ENCODE results near the gene KCNK4. TPM values are rescaled to one million over a fixed set of nuclear protein-coding genes. Genes with fewer than 3 reads are reported as not detected.

Gene KCNK4
- total and polyA plus RNA-seq, 2 donors (not counting 3 experiments of a cell fraction or from before 2014, with no cell fraction given), result 0.06 to 0.44 TPM

DNA sequence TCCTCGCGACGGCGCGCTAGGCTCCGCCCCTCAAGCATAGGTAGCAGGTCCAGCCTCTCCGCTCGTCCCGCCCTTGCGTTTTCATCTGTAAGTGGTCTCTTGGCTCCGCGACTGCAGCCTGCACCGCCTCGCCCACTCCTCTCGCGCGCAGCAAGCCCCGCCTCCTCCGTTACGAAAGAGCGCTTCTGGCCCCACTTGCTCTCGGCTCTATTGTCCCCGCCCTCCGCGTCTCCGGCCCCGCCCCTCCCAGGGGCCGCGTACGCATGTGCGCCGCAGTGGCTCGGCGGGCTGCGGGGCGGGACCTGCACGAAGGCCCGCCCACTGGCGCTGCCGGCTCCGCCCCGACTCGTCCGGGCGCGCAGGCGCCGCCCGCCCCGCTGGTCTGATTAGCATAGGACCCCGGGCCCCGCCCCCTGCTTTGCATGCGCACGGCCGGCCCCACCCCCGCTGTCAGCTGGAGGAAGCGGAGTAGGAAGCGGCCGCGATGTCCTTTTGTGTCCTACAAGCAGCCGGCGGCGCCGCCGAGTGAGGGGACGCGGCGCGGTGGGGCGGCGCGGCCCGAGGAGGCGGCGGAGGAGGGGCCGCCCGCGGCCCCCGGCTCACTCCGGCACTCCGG, 14.1 kb downstream of the KCNK4 start, which contains the start of gene ESRRA:
Gene ESRRA (plus strand): TSS at position 450 of the 616 bp plus-strand sequence. CDS start 1,656 bp downstream, outside the sequence.
- FAIRE-seq (peak; percentile 97), DNase-seq (ENCODE audit: low read depth, low spot score) (peak; percentile 99)
- intact Hi-C loops (cut with micrococcal nuclease), result loop anchor here (1.0 to 2.0 kb wide), 6 partner anchors 12 to 120 kb away; partner anchors contain the start of genes BAD, FKBP2, GPR137 and TRMT112
- H4K20me1 ChIP-seq (replicated peaks; ENCODE audit: control insufficient read depth, extremely low read depth, insufficient read depth, low read length), result no peaks in the 10 kb centered on the region
- dilution Hi-C loops (cut with MboI; ENCODE audit: extremely low pct_ligation_motif_present, low sequenced_read_pairs), result no loop called here
- BruUV-seq (replicated peaks), result no TSS peak
- no peaks in the 10 kb centered on the region for H3K9me3 ChIP-seq (replicated peaks; ENCODE audit: control insufficient read depth, insufficient read depth, low read length)
- H3K27me3 ChIP-seq (ENCODE audit: control insufficient read depth in 2 of 2, insufficient read depth in 2 of 2, low read length in 2 of 2), result peaks cover 0 to 4% of the 10 kb centered on the region in 2 experiments
- H3K4me1 ChIP-seq (ENCODE audit: control insufficient read depth, extremely low read depth, insufficient read depth, low read length), result peaks cover 14% of the 10 kb centered on the region
- POLR2A ChIA-PET, result interaction anchor here (1.0 to 1.1 kb wide), 2 partner anchors 13 to 79 kb away, joined by 4 to 5 read pairs; partner anchors contain the start of genes NUDT22, PRDX5, TRMT112 and TRPT1
- CTCF ChIA-PET, result interaction anchor here (0.7 to 6.7 kb wide), 23 partner anchors 10 to 304 kb away, joined by 3 to 413 read pairs (median 8); partner anchors contain the start of genes BAD, FERMT3, KCNK4 and NUDT22
- peak within 1 kb of the TSS; percentile 59 to 68 (median 66) for H3K4me3 ChIP-seq (replicated peaks in 1 of 3; ENCODE audit: insufficient read depth in 1 of 3, low read depth in 1 of 3, low read length in 3 of 3)
- H3K4me2 ChIP-seq (ENCODE audit: insufficient read depth, low read length), result peak within 1 kb of the TSS; percentile 60
- no peaks in the 10 kb centered on the region for H3K36me3 ChIP-seq (ENCODE audit: control insufficient read depth in 2 of 2, extremely low read depth in 1 of 2, insufficient read depth in 2 of 2, low read length in 2 of 2)
- peak within 1 kb of the TSS; percentile 55 for H3K9ac ChIP-seq (replicated peaks; ENCODE audit: extremely low read depth, insufficient read depth, low read length)
- H2AFZ ChIP-seq (ENCODE audit: low read depth, low read length), result peak within 1 kb of the TSS; percentile 57
- TF ChIP-seq POLR2AphosphoS5 (IDR thresholded peaks at IDR 0.05; ENCODE audit: insufficient read depth, low read depth, low read length), result peak; percentile 10
- no peak for TF ChIP-seq POLR2A (IDR thresholded peaks at IDR 0.05; ENCODE audit: low read depth, low read length)
- peak; percentile 38 for TF ChIP-seq MYC (IDR thresholded peaks at IDR 0.05; ENCODE audit: low read depth, low read length)
- no peak for TF ChIP-seq GATA2 (IDR thresholded peaks at IDR 0.05; ENCODE audit: insufficient read depth, insufficient read length, low read depth, low read length)
- no peak for TF ChIP-seq JUN (IDR thresholded peaks at IDR 0.05; ENCODE audit: borderline replicate concordance, insufficient read depth, insufficient read length, low read depth)
- TF ChIP-seq CTCF (IDR thresholded peaks at IDR 0.05; ENCODE audit: extremely low read depth in 1 of 2, insufficient read depth in 1 of 2, low read depth in 1 of 2, low read length in 2 of 2), result no peak
- H3K27ac ChIP-seq (ENCODE audit: insufficient read depth, low read depth, low read length), result peak within 1 kb of the TSS; percentile 49
- peaks cover 10% of the 10 kb centered on the region for H3K79me2 ChIP-seq (ENCODE audit: control insufficient read depth, insufficient read depth, low read length)
- no peaks in the 10 kb centered on the region for H3K9me1 ChIP-seq (replicated peaks; ENCODE audit: control insufficient read depth, extremely low read depth, insufficient read depth, low read length)

Data from endothelial cell of umbilical vein (primary cell).